MCF 10A (cell line): ENCODE results near the gene ZNF627. TPM values are rescaled to one million over a fixed set of nuclear protein-coding genes. Genes with fewer than 3 reads are reported as not detected.

Source experiments
- BruUV-seq: library from RNA; stranded (reverse); fragments of 400-500 nt; replicated peaks from 2 replicates; lab custom pipeline; 2021; lab: Mats Ljungman, UMichigan
- CTCF ChIA-PET: fragments of 300-600 bp; sonication (Branson Sonifier 250); formaldehyde crosslinking; extraction: SDS; loops from one replicate; lab custom pipeline; 2021; ENCODE audit warnings: antibody characterized with exemption, inconsistent platforms; lab: Yijun Ruan, JAX
- POLR2A ChIA-PET: fragments of 300-600, 350-650 bp; sonication (Branson Sonifier 250); formaldehyde crosslinking; extraction: SDS; loops from one replicate; lab custom pipeline; 2020; ENCODE audit warnings: antibody characterized with exemption, inconsistent platforms; lab: Yijun Ruan, JAX
- DNase-seq: peaks from one replicate; pipeline ENCODE4 v3.0.0-alpha.2; 2018; ENCODE audit not compliant: unreplicated experiment
- H3K27ac Mint-ChIP-seq: one replicate; pipeline ENCODE4 v1.8.0; 2022; ENCODE audit warnings: mild to moderate bottlenecking, low read depth, mixed read lengths; ENCODE audit not compliant: unreplicated experiment
- H3K27me3 Mint-ChIP-seq: one replicate; pipeline ENCODE4 v1.8.0; 2022; ENCODE audit warnings: mixed read lengths; ENCODE audit not compliant: insufficient read depth, unreplicated experiment
- H3K36me3 Mint-ChIP-seq: one replicate; pipeline ENCODE4 v1.8.0; 2022; ENCODE audit warnings: mild to moderate bottlenecking, moderate library complexity, mixed read lengths; ENCODE audit not compliant: insufficient read depth, unreplicated experiment
- H3K4me1 Mint-ChIP-seq: one replicate; pipeline ENCODE4 v1.8.0; 2022; ENCODE audit warnings: mixed read lengths; ENCODE audit not compliant: insufficient read depth, unreplicated experiment
- H3K4me3 Mint-ChIP-seq: one replicate; pipeline ENCODE4 v1.8.0; 2022; ENCODE audit warnings: mild to moderate bottlenecking, moderate library complexity, mixed read lengths; ENCODE audit not compliant: unreplicated experiment
- H3K9me3 Mint-ChIP-seq: one replicate; pipeline ENCODE4 v1.8.0; 2022; ENCODE audit warnings: mixed read lengths; ENCODE audit not compliant: unreplicated experiment
- intact Hi-C: fragments of 100-400 bp; cut with micrococcal nuclease; formaldehyde crosslinking; loops from 2 replicates; pipeline ENCODE4 v1.14.1; 2022
- total RNA-seq: library from RNA; stranded (reverse); gene quantifications from 2 replicates; pipeline ENCODE4 v1.2.3, GENCODE V29; 2022
- TF ChIP-seq, protein P1 (sequence below): fragments of 200-600 bp; IDR thresholded peaks from one replicate; pipeline ENCODE4 v1.8.0; 2022; ENCODE audit warnings: antibody characterized with exemption, mild to moderate bottlenecking; ENCODE audit not compliant: unreplicated experiment

The ZNF627 gene
- total RNA-seq, 1 experiment from 2014 or later = 8.7 TPM

DNA sequence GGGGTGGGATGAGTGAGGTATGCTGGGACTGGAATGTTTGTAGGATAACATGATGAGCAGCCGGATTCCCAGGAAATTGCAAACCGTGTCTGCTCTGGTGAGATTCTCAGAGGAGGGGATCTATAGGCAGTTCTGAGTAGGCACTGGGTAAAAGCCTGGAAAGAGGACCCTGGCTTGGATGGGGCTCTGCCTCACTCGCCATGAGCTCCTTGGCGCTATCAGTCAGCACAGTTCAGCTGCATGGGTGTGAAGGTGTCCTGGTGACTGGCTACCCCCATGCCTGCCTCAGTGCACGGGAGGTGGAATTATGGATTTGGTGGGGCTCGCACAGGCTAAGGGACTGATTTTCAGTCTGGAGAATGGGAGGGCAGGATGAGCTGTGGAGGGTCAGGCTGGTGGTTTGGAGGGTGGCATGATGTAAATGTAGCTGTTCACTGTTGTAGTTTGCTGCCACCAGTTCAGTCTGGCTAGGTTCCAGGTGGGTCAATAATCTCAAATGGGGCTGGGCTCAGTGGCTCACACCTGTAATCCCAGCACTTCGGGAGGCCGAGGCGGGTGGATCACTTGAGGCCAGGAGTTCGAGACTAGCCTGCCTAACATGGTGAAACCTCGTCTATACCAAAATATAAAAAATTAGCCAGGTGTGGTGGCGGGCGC lies 9.2 kb upstream of the ZNF627 start:
- no TSS peak for BruUV-seq
- CTCF ChIA-PET = interaction anchor here (0.6 to 2.3 kb wide), 26 partner anchors 8 to 462 kb away, joined by 3 to 11 read pairs (median 3); partner anchors contain the start of gene ODAD3

DNA sequence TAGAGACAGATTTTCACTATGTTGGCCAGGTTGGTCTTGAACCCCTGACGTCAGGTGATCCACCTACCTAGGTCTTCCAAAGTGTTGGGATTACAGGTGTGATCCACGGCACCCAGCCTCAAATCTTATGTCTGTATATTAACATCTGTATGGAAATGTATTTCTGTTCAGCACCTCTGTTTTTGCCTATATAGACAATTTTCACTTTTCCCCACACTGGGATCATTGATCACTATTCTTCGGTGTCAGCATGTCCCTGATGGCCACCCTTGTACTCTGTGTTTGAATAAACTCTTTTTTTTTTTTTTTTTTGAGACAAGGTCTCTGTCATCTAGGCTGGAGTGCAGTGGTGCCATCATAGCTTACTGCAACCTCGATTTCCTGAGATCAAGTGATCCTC lies 3.2 kb upstream of the ZNF627 start:
- no peaks in the 10 kb centered on the region for H3K27me3 Mint-ChIP-seq
- intact Hi-C loops = no loop called here
- H3K4me3 Mint-ChIP-seq = no peak overlapping the region
- H3K4me1 Mint-ChIP-seq = peaks cover 6% of the 10 kb centered on the region
- peaks cover 7% of the 10 kb centered on the region for H3K36me3 Mint-ChIP-seq
- ChIA-PET CTCF (interaction anchor here (0.6 to 0.7 kb wide), 6 partner anchors 12 to 1371 kb away, joined by 3 to 6 read pairs (median 4); no protein-coding TSS in a partner anchor), POLR2A (no interaction called here)
- H3K27ac Mint-ChIP-seq = no peak overlapping the region
- BruUV-seq = no TSS peak
- no peaks in the 10 kb centered on the region for H3K9me3 Mint-ChIP-seq
- TF ChIP-seq, protein P1, sequence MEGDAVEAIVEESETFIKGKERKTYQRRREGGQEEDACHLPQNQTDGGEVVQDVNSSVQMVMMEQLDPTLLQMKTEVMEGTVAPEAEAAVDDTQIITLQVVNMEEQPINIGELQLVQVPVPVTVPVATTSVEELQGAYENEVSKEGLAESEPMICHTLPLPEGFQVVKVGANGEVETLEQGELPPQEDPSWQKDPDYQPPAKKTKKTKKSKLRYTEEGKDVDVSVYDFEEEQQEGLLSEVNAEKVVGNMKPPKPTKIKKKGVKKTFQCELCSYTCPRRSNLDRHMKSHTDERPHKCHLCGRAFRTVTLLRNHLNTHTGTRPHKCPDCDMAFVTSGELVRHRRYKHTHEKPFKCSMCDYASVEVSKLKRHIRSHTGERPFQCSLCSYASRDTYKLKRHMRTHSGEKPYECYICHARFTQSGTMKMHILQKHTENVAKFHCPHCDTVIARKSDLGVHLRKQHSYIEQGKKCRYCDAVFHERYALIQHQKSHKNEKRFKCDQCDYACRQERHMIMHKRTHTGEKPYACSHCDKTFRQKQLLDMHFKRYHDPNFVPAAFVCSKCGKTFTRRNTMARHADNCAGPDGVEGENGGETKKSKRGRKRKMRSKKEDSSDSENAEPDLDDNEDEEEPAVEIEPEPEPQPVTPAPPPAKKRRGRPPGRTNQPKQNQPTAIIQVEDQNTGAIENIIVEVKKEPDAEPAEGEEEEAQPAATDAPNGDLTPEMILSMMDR = no peak
- no peak for DNase-seq

More for the DNA sequence above, 9.2 kb upstream of the ZNF627 start:
- H3K4me3 Mint-ChIP-seq = no peak overlapping the region
- H3K4me1 Mint-ChIP-seq = peaks cover 13% of the 10 kb centered on the region
- no peaks in the 10 kb centered on the region for H3K9me3 Mint-ChIP-seq
- H3K36me3 Mint-ChIP-seq = no peaks in the 10 kb centered on the region
- H3K27ac Mint-ChIP-seq = no peak overlapping the region
- intact Hi-C loops = loop anchor here (1.0 to 10.0 kb wide), 6 partner anchors 28 to 451 kb away; partner anchors contain the start of gene CNN1
- POLR2A ChIA-PET = interaction anchor here (0.5 to 1.2 kb wide), 4 partner anchors 10 to 1549 kb away, joined by 3 to 4 read pairs (median 3); partner anchors contain the start of genes CCDC159 and ELOF1
- TF ChIP-seq, protein P1 = no peak
- no peaks in the 10 kb centered on the region for H3K27me3 Mint-ChIP-seq
- no peak for DNase-seq

DNA sequence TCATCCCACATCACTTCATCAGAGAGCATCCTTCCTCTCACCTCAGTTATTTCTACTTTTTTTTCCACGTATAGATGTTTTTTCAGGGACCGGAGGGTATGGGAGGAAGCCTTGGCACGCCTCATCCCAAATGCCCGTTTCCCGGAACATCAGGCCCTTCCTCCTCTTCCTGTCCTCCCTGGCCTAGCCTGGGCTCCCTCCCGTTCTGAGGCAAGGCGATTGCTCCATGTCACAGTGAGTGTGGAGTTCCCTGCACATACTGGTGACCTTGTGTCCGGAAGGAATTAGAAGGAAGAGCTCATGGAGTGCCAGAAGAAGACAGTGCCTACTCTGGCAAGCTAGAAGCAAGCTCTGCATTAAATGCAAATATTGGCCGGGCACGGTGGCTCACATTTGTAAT lies 1.1 kb upstream of the ZNF627 start:
- peak overlapping the region; percentile 92 for H3K27ac Mint-ChIP-seq

DNA sequence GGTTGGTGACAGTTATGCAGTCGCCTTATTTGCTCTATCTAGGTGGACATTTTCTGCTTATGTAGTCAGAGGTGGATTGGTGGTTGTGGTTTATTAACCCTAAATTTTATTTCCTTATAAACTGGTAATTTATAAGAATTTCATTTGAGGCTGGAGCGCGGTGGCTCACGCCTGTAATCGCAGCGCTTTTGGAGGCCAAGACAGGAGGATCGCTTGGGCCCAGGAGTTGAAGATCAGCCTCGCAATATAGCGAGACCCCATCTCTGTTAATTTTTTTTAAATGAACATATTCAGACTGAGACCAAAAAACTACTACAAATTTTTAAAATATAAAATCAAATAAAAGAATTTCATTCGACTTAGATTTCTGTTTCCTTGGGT lies 810 bp downstream of the ZNF627 start:
- Mint-ChIP-seq H3K9me3 (no peaks in the 10 kb centered on the region), H3K4me1 (peaks cover 10% of the 10 kb centered on the region), H3K36me3 (peaks cover 29% of the 10 kb centered on the region), H3K27me3 (no peaks in the 10 kb centered on the region), H3K27ac (peak overlapping the region; percentile 92), H3K4me3 (peak overlapping the region; percentile 82)
- ChIA-PET POLR2A (interaction anchor here (0.6 to 1.6 kb wide), 13 partner anchors 8 to 1012 kb away, joined by 3 to 11 read pairs (median 4); partner anchors contain the start of genes ECSIT, ELOF1, SWSAP1 and ZNF490), CTCF (interaction anchor here (0.6 to 0.8 kb wide), 7 partner anchors 26 to 534 kb away, joined by 3 to 5 read pairs (median 3); partner anchors contain the start of gene TMEM205)
- intact Hi-C loops = no loop called here
- DNase-seq = no peak
- BruUV-seq = TSS peak; percentile 57
- TF ChIP-seq, protein P1 = no peak

More for the DNA sequence above, 1.1 kb upstream of the ZNF627 start:
- peaks cover 6% of the 10 kb centered on the region for H3K4me1 Mint-ChIP-seq
- DNase-seq = no peak
- intact Hi-C loops = no loop called here
- H3K36me3 Mint-ChIP-seq = peaks cover 20% of the 10 kb centered on the region
- H3K4me3 Mint-ChIP-seq = peak overlapping the region; percentile 82
- ChIA-PET CTCF (interaction anchor here (0.6 to 1.1 kb wide), 4 partner anchors 8 to 123 kb away, joined by 3 to 5 read pairs (median 3); no protein-coding TSS in a partner anchor), POLR2A (no interaction called here)
- no peaks in the 10 kb centered on the region for H3K27me3 Mint-ChIP-seq
- no peaks in the 10 kb centered on the region for H3K9me3 Mint-ChIP-seq
- TF ChIP-seq, protein P1 = no peak
- BruUV-seq = TSS peak; percentile 25
